ENCODE data around the gene HIGD1B.

The HIGD1B gene

GRCh38 chr17:44872131-44872768 is 24.6 kb downstream of the HIGD1B start:
- peaks cover 82% of the 10 kb centered on the region for H3K36me3 ChIP-seq (ENCODE audit: insufficient read depth, low read length)
- H3K4me3 ChIP-seq (ENCODE audit: low read depth, low read length, poor library complexity, severe bottlenecking), result no peak overlapping the region
- no peaks in the 10 kb centered on the region for H3K4me1 ChIP-seq (ENCODE audit: insufficient read depth, low read length, severe bottlenecking)
- no peak overlapping the region for H3K27ac ChIP-seq (ENCODE audit: low read depth, low read length, poor library complexity, severe bottlenecking)
- no peak overlapping the region for H3K4me2 ChIP-seq (ENCODE audit: low read length)
- H3K9me3 ChIP-seq (ENCODE audit: low read length), result no peaks in the 10 kb centered on the region
- H3K27me3 ChIP-seq (ENCODE audit: insufficient read depth, low read length), result no peaks in the 10 kb centered on the region
- H4K20me1 ChIP-seq (ENCODE audit: insufficient read depth, low read length), result no peaks in the 10 kb centered on the region
- H3K9me2 ChIP-seq (ENCODE audit: low read depth, low read length), result no peaks in the 10 kb centered on the region
- no peaks in the 10 kb centered on the region for H3F3A ChIP-seq (ENCODE audit: insufficient read depth, low read length)
- H3K9ac ChIP-seq (ENCODE audit: low read length), result no peak overlapping the region
- H3K79me2 ChIP-seq (ENCODE audit: insufficient read depth, low read length), result no peaks in the 10 kb centered on the region
- no peak overlapping the region for H2AFZ ChIP-seq (ENCODE audit: low read length)
- TF ChIP-seq CTCF (IDR thresholded peaks at IDR 0.05; ENCODE audit: low read length) (no peak), EZH2 (IDR thresholded peaks at IDR 0.05; ENCODE audit: borderline replicate concordance, low read length) (no peak)

- no peak overlapping the region for H3K4me2 ChIP-seq (ENCODE audit: low read length)
- no peak overlapping the region for H3K9ac ChIP-seq (ENCODE audit: low read length)
- no peaks in the 10 kb centered on the region for H3K27me3 ChIP-seq (ENCODE audit: insufficient read depth, low read length)
- TF ChIP-seq EZH2 (IDR thresholded peaks at IDR 0.05; ENCODE audit: borderline replicate concordance, low read length) (no peak), CTCF (IDR thresholded peaks at IDR 0.05; ENCODE audit: low read length) (no peak)
- no peak overlapping the region for H3K4me3 ChIP-seq (ENCODE audit: low read depth, low read length, poor library complexity, severe bottlenecking)
- H3K36me3 ChIP-seq (ENCODE audit: insufficient read depth, low read length), result peaks cover 81% of the 10 kb centered on the region
- no peak overlapping the region for H3K27ac ChIP-seq (ENCODE audit: low read depth, low read length, poor library complexity, severe bottlenecking)
- no peaks in the 10 kb centered on the region for H3K9me2 ChIP-seq (ENCODE audit: low read depth, low read length)
- H4K20me1 ChIP-seq (ENCODE audit: insufficient read depth, low read length), result no peaks in the 10 kb centered on the region
- no peaks in the 10 kb centered on the region for H3K79me2 ChIP-seq (ENCODE audit: insufficient read depth, low read length)
- H3F3A ChIP-seq (ENCODE audit: insufficient read depth, low read length), result no peaks in the 10 kb centered on the region
- no peaks in the 10 kb centered on the region for H3K9me3 ChIP-seq (ENCODE audit: low read length)
- H3K4me1 ChIP-seq (ENCODE audit: insufficient read depth, low read length, severe bottlenecking), result no peaks in the 10 kb centered on the region
- H2AFZ ChIP-seq (ENCODE audit: low read length), result no peak overlapping the region
These were observed 28.1 kb downstream of the HIGD1B start for GRCh38 chr17:44875761-44876160.

GRCh38 chr17:44877121-44877520 is 29.4 kb downstream of the HIGD1B start:
- no peaks in the 10 kb centered on the region for H3K4me1 ChIP-seq (ENCODE audit: insufficient read depth, low read length, severe bottlenecking)
- no peaks in the 10 kb centered on the region for H3F3A ChIP-seq (ENCODE audit: insufficient read depth, low read length)
- no peaks in the 10 kb centered on the region for H3K27me3 ChIP-seq (ENCODE audit: insufficient read depth, low read length)
- H3K9me3 ChIP-seq (ENCODE audit: low read length), result no peaks in the 10 kb centered on the region
- no peaks in the 10 kb centered on the region for H4K20me1 ChIP-seq (ENCODE audit: insufficient read depth, low read length)
- TF ChIP-seq EZH2 (IDR thresholded peaks at IDR 0.05; ENCODE audit: borderline replicate concordance, low read length), result no peak
- TF ChIP-seq CTCF (IDR thresholded peaks at IDR 0.05; ENCODE audit: low read length), result no peak
- H3K4me2 ChIP-seq (ENCODE audit: low read length), result no peak overlapping the region
- H3K79me2 ChIP-seq (ENCODE audit: insufficient read depth, low read length), result no peaks in the 10 kb centered on the region
- no peaks in the 10 kb centered on the region for H3K9me2 ChIP-seq (ENCODE audit: low read depth, low read length)
- no peak overlapping the region for H3K4me3 ChIP-seq (ENCODE audit: low read depth, low read length, poor library complexity, severe bottlenecking)
- H2AFZ ChIP-seq (ENCODE audit: low read length), result no peak overlapping the region
- no peak overlapping the region for H3K9ac ChIP-seq (ENCODE audit: low read length)
- H3K27ac ChIP-seq (ENCODE audit: low read depth, low read length, poor library complexity, severe bottlenecking), result no peak overlapping the region
- peaks cover 85% of the 10 kb centered on the region for H3K36me3 ChIP-seq (ENCODE audit: insufficient read depth, low read length)

Measured in OCI-LY1 (cell line).